Hematopoietic multipotent progenitor cell treated with erythropoietin and hydrocortisone succinate and interleukin-3 and kit ligand, for 6 days (in vitro differentiated cells): ENCODE results near the gene GPS1.

Experiments
- DNase-seq: peaks from one replicate; pipeline ENCODE4 v3.0.0-alpha.2; 2015

GPS1 gene

GRCh38 chr17:82106688-82107305 lies 55.1 kb downstream of the GPS1 start:
- no peak for DNase-seq
